Upper lobe of right lung (tissue), 1 donor: ENCODE data around the gene DDX39A. TPM values are rescaled to one million over a fixed set of nuclear protein-coding genes. Genes with fewer than 3 reads are reported as not detected.
A peak's percentile ranks its signal among the peaks of the same experiment; 100 is the strongest.
"Not testable (repeated sequence)": the region's sequence is repeated elsewhere in the genome, so short reads cannot be mapped to it uniquely, and the experiment has no call there.

Experiments
- ATAC-seq: fragments of 200-7000 bp; cut with Tn5 transposase; one replicate; pipeline ENCODE4 v1.9.1; 2020; ENCODE audit warnings: mild to moderate bottlenecking, moderate library complexity
- DNase-seq: peaks from one replicate; pipeline ENCODE4 v3.0.0-alpha.2; 2020
- H3K27ac ChIP-seq: fragments of 200-600 bp; one replicate; pipeline ENCODE4 v1.8.0; 2022
- H3K27me3 ChIP-seq: fragments of 200-600 bp; one replicate; pipeline ENCODE4 v1.8.0; 2022; ENCODE audit warnings: mild to moderate bottlenecking
- H3K36me3 ChIP-seq: fragments of 200-600 bp; one replicate; pipeline ENCODE4 v1.8.0; 2022
- H3K4me1 ChIP-seq: fragments of 200-600 bp; one replicate; pipeline ENCODE4 v1.8.0; 2022
- H3K4me3 ChIP-seq: fragments of 200-600 bp; one replicate; pipeline ENCODE4 v1.8.0; 2022; ENCODE audit warnings: mild to moderate bottlenecking
- H3K9me3 ChIP-seq: fragments of 200-600 bp; one replicate; pipeline ENCODE4 v1.8.0; 2022
- CTCF ChIP-seq: fragments of 200-600 bp; IDR thresholded peaks from one replicate; pipeline ENCODE4 v1.8.0; 2022; ENCODE audit warnings: antibody characterized with exemption
- intact Hi-C: fragments of 100-400 bp; cut with DNase I; formaldehyde crosslinking; loops from one replicate; pipeline ENCODE4 v1.11.0; 2022
- total RNA-seq: library from RNA; stranded (reverse); fragmentation: NEBNext Ultra II Directional; extraction: Animal tissue kit (Norgen Biotek cat#: 25700); gene quantifications from one replicate; pipeline ENCODE4 v1.2.1, GENCODE V29; 2021
- donor health status: DM: no; HTN: yes; CAD: no; lungs with severe emphysema.

Gene DDX39A
- total RNA-seq, 1 donor from 2014 or later, result 63.0 TPM

GRCh38 chr19:14378890-14379289 is 40.3 kb downstream of the DDX39A start:
- no peak for DNase-seq
- intact Hi-C loops, result no loop called here
- ATAC-seq, result no peak
- peak overlapping the region; percentile 87 for H3K27ac ChIP-seq
- H3K27me3 ChIP-seq, result no peaks in the 10 kb centered on the region
- no peak overlapping the region for H3K4me3 ChIP-seq
- no peaks in the 10 kb centered on the region for H3K36me3 ChIP-seq
- H3K4me1 ChIP-seq, result peaks cover 54% of the 10 kb centered on the region
- no peak for TF ChIP-seq CTCF
- H3K9me3 ChIP-seq, result no peaks in the 10 kb centered on the region

- H3K27ac ChIP-seq, result no peak overlapping the region
- TF ChIP-seq CTCF, result no peak
- DNase-seq, result no peak
- peaks cover 56% of the 10 kb centered on the region for H3K4me1 ChIP-seq
- H3K9me3 ChIP-seq, result no peaks in the 10 kb centered on the region
- no peak for ATAC-seq
- H3K4me3 ChIP-seq, result no peak overlapping the region
- no peaks in the 10 kb centered on the region for H3K27me3 ChIP-seq
- no peaks in the 10 kb centered on the region for H3K36me3 ChIP-seq
- intact Hi-C loops, result no loop called here
These were observed 41.2 kb downstream of the DDX39A start for GRCh38 chr19:14377883-14378328.

- Histone ChIP-seq H3K36me3 (no peaks in the 10 kb centered on the region), H3K4me3 (no peak overlapping the region), H3K27ac (peak overlapping the region; percentile 83), H3K27me3 (no peaks in the 10 kb centered on the region), H3K4me1 (peaks cover 62% of the 10 kb centered on the region), H3K9me3 (no peaks in the 10 kb centered on the region)
- peak; percentile 57 for ATAC-seq
- DNase-seq, result no peak
- TF ChIP-seq CTCF, result no peak
- intact Hi-C loops, result no loop called here
These were observed 43.4 kb downstream of the DDX39A start for GRCh38 chr19:14375582-14376291.

DNA sequence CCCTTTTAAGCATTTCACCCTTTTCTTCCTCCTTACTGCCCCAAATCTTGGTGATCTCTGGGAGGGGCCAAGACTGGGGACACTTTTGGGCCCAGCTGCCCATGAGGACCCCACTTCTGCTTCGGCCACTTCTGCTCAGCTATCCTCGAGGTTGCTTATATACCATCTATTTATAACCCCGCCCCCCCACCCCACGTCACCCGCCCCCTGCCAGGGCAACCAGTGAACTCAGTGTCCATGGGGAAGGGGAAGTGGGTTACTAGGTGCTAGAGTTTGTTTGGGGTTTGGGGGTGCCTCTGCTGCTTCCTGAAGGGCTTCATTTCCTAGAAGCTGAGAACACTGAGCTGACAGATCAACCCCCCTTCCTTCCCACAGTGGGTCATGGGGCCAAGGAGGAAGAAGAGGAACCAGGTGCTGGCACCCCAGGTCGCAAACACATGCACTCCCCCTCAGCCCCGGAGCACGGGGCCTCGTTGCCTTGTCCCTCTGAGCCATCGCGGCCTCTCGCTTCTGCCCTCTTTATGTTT is 44.0 kb downstream of the DDX39A start:
- peak; percentile 91 for ATAC-seq

GRCh38 chr19:14374313-14374712 is 44.8 kb downstream of the DDX39A start:
- H3K9me3 ChIP-seq, DNase-seq, H3K27me3 ChIP-seq, H3K4me3 ChIP-seq, ATAC-seq, H3K36me3 ChIP-seq, intact Hi-C loops: not testable (repeated sequence)
- Histone ChIP-seq H3K4me1 (peaks cover 61% of the 10 kb centered on the region), H3K27ac (peak overlapping the region; percentile 83)

More for the DNA sequence above, 44.0 kb downstream of the DDX39A start:
- DNase-seq, result peak; percentile 83
- Histone ChIP-seq H3K27me3 (no peaks in the 10 kb centered on the region), H3K4me3 (no peak overlapping the region), H3K27ac (peak overlapping the region; percentile 83), H3K36me3 (no peaks in the 10 kb centered on the region), H3K9me3 (no peaks in the 10 kb centered on the region), H3K4me1 (peaks cover 61% of the 10 kb centered on the region)
- intact Hi-C loops, result no loop called here
- TF ChIP-seq CTCF, result no peak

GRCh38 chr19:14372384-14373077 is 46.6 kb downstream of the DDX39A start:
- ATAC-seq, result peak; percentile 51
- H3K4me3 ChIP-seq, H3K36me3 ChIP-seq, H3K9me3 ChIP-seq, intact Hi-C loops, H3K27me3 ChIP-seq, DNase-seq: not testable (repeated sequence)
- H3K27ac ChIP-seq, result peak overlapping the region; percentile 63
- peaks cover 62% of the 10 kb centered on the region for H3K4me1 ChIP-seq
